Gastroesophageal sphincter (tissue), 4 donors: ENCODE results near the gene IL3. TPM values are rescaled to one million over a fixed set of nuclear protein-coding genes. Genes with fewer than 3 reads are reported as not detected.

ENCODE experiments used
- ATAC-seq: fragments of 150-250 bp; one replicate; pipeline ENCODE4 v1.9.1; 2016; ENCODE audit warnings: mild to moderate bottlenecking, moderate library complexity
- H3K27ac ChIP-seq, 4 donors: fragments of 200-600 bp; sonication (generic) in 3 of 4; 1 replicate in 3 of 4; 2 replicates in 1 of 4; pipeline ENCODE4 v1.5.1; 2016 to 2019
- H3K27me3 ChIP-seq: fragments of 200-600 bp; sonication (generic); one replicate; pipeline ENCODE4 v1.5.1; 2019
- H3K36me3 ChIP-seq, 2 donors: fragments of 200-600 bp; sonication (generic); one replicate each; pipeline ENCODE4 v1.5.1; 2019; ENCODE audit warnings: control low read depth in 1 of 2
- H3K4me1 ChIP-seq, 3 donors: fragments of 200-600 bp; sonication (generic); 1 replicate in 2 of 3; 2 replicates in 1 of 3; pipeline ENCODE4 v1.5.1; 2016 to 2019; ENCODE audit warnings: control low read depth in 2 of 3
- H3K4me3 ChIP-seq, 2 donors: fragments of 200-600 bp; sonication (generic); one replicate each; pipeline ENCODE4 v1.5.1; 2019; ENCODE audit warnings: mild to moderate bottlenecking in 1 of 2, moderate library complexity in 1 of 2
- H3K9me3 ChIP-seq, 3 donors: fragments of 200-600 bp; sonication (generic); one replicate each; pipeline ENCODE4 v1.5.1; 2017 to 2019; ENCODE audit warnings: control low read depth in 2 of 3
- EP300 ChIP-seq: sonication (generic); formaldehyde crosslinking; IDR thresholded peaks from one replicate; pipeline ENCODE4 v1.6.1; 2017; ENCODE audit warnings: antibody characterized with exemption, mild to moderate bottlenecking
- POLR2A ChIP-seq, 2 donors: fragments of 450-650 bp; IDR thresholded peaks; one replicate each; pipeline ENCODE4 v1.6.1; 2017; ENCODE audit warnings: antibody characterized with exemption in 2 of 2, mild to moderate bottlenecking in 2 of 2, moderate library complexity in 1 of 2
- POLR2AphosphoS5 ChIP-seq: sonication (generic); formaldehyde crosslinking; IDR thresholded peaks from one replicate; pipeline ENCODE4 v1.6.1; 2017; ENCODE audit warnings: antibody characterized with exemption
- WGBS, 2 donors: methylation state at CpG; one replicate each; pipeline ENCODE4 v1.1.5; 2018; ENCODE audit warnings: low coverage in 1 of 2; 5-methylcytosine and 5-hydroxymethylcytosine counted together
- total RNA-seq, 4 donors: library from RNA; depleted of rRNA; stranded (reverse); fragments of >200 nt; gene quantifications; one replicate each; pipeline ENCODE4 v1.1.0, GENCODE V29; 2016
- TF ChIP-seq, protein P1 (sequence below), 4 experiments: fragments of 200-600 bp in 2 of 4; fragments of 450-650 bp in 2 of 4; sonication (generic) in 1 of 4; IDR thresholded peaks; one replicate each; pipeline ENCODE4 v1.5.1; 2017 to 2019; ENCODE audit warnings: antibody characterized with exemption in 4 of 4, mild to moderate bottlenecking in 2 of 4, moderate library complexity in 2 of 4

The IL3 gene
- total RNA-seq, 4 donors from 2014 or later: not detected

DNA sequence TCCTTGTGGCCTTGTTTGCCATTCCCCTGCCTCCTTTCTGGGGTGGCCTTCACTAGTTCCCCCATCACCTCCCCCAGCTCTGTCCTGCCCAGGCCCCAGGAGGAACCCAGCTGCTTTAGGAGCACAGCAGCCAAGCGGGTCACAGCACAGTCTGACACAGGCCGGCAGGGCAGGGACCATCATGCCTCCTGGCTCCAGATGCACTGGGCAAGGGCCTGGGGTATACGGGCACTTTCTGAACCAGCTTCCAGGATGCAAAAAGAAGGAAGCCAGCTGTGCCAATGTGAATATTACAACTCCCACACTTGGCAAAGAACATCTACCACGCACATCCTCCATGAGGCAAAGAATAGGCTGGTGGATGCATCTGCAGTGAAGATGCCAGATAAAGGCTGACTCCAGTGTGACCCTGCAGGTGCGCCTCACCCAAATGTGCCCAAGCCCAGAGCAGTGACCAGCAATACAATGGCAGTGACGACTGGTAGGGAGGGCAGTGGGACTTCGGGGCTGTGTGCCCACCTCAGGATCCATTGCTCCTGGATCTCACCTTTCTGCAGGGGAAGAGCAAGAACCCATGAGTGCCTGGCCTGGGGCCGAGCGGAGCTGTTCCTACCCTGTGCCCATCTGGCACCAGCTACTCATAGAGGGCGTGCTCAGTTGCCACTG is 6.3 kb upstream of the IL3 start:
- Histone ChIP-seq H3K36me3 (no peaks in the 10 kb centered on the region), H3K27me3 (no peaks in the 10 kb centered on the region), H3K4me1 (no peaks in the 10 kb centered on the region), H3K9me3 (no peaks in the 10 kb centered on the region), H3K27ac (no peak overlapping the region), H3K4me3 (no peak overlapping the region)
- ATAC-seq: no peak
- TF ChIP-seq, protein P1, sequence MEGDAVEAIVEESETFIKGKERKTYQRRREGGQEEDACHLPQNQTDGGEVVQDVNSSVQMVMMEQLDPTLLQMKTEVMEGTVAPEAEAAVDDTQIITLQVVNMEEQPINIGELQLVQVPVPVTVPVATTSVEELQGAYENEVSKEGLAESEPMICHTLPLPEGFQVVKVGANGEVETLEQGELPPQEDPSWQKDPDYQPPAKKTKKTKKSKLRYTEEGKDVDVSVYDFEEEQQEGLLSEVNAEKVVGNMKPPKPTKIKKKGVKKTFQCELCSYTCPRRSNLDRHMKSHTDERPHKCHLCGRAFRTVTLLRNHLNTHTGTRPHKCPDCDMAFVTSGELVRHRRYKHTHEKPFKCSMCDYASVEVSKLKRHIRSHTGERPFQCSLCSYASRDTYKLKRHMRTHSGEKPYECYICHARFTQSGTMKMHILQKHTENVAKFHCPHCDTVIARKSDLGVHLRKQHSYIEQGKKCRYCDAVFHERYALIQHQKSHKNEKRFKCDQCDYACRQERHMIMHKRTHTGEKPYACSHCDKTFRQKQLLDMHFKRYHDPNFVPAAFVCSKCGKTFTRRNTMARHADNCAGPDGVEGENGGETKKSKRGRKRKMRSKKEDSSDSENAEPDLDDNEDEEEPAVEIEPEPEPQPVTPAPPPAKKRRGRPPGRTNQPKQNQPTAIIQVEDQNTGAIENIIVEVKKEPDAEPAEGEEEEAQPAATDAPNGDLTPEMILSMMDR (IDR thresholded peaks at IDR 0.05): no peak
- no peak for TF ChIP-seq POLR2A (IDR thresholded peaks at IDR 0.05)
- TF ChIP-seq EP300: no peak
- TF ChIP-seq POLR2AphosphoS5: no peak
- WGBS, 2 donors: 76 to 80% methylated on average over 1 to 3 of the region's 10 CpGs

DNA sequence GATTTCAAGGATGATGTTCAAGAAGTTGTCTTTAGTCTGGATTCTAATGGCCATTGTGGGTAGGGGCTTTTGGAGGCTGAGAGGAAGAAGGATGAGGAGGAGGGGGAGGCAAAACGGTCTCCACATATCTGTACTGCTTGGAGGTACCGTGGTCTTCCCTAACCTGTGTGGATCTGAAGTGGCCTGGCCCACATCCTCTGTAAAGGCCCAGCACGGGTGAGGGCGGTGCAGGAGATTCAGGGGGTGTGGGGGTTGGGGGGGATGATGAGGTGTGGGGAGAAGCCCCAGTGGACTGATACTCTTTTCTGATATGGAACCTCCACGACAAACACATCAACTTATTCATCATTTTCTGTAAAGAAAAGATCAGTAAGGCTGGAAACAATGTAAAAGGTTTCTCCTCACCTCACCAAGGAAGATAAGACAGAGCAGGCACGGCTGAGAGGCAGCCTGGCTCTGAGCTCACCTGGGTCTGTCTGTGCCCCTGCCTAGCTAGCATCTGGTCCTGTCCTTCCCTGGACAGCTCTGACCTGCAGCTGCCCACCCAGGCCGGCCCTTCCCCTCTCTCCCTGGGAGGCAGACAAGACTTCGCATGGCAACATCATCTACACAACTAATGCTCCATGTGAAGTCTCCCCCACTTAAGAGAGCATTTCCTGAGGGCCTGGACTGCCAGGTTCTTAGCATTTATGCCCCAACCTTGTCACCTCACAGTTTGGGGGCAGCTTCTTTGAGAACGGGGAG is 5.6 kb upstream of the IL3 start:
- no peaks in the 10 kb centered on the region for H3K36me3 ChIP-seq
- H3K4me1 ChIP-seq: no peaks in the 10 kb centered on the region
- no peaks in the 10 kb centered on the region for H3K27me3 ChIP-seq
- H3K9me3 ChIP-seq: no peaks in the 10 kb centered on the region
- no peak overlapping the region for H3K4me3 ChIP-seq
- TF ChIP-seq POLR2A (IDR thresholded peaks at IDR 0.05): no peak
- TF ChIP-seq, protein P1 (IDR thresholded peaks at IDR 0.05): no peak
- TF ChIP-seq POLR2AphosphoS5: no peak
- no peak for TF ChIP-seq EP300
- WGBS, 2 donors: 55 to 78% methylated on average over 2 of the region's 9 CpGs
- no peak overlapping the region for H3K27ac ChIP-seq
- ATAC-seq: no peak

DNA sequence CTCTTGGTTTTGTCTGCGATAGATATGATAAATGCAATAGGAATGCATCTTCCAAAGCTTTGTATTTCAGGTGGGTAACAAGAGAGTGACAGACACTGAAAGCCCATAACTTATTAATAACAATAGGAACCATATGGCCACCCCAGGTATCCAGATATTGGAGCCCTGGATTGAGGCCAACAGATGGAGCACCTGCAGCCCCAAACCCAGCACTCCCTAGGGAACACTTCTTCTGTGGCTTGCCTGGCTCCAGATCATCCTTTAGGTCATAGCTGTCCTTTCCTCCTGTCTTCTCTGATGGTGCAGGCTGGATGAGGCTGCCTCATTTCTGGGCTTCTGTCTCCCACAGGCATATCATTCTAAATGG is 5.0 kb upstream of the IL3 start:
- 100% methylated on average over 1 of the region's 1 CpG; no CpG with 5 or more reads in 1 of the 2 donors for WGBS, 2 donors
- Histone ChIP-seq H3K4me1 (no peaks in the 10 kb centered on the region), H3K27me3 (no peaks in the 10 kb centered on the region), H3K9me3 (no peaks in the 10 kb centered on the region), H3K27ac (no peak overlapping the region), H3K36me3 (no peaks in the 10 kb centered on the region), H3K4me3 (no peak overlapping the region)
- TF ChIP-seq POLR2AphosphoS5: no peak
- no peak for TF ChIP-seq EP300
- ATAC-seq: no peak

DNA sequence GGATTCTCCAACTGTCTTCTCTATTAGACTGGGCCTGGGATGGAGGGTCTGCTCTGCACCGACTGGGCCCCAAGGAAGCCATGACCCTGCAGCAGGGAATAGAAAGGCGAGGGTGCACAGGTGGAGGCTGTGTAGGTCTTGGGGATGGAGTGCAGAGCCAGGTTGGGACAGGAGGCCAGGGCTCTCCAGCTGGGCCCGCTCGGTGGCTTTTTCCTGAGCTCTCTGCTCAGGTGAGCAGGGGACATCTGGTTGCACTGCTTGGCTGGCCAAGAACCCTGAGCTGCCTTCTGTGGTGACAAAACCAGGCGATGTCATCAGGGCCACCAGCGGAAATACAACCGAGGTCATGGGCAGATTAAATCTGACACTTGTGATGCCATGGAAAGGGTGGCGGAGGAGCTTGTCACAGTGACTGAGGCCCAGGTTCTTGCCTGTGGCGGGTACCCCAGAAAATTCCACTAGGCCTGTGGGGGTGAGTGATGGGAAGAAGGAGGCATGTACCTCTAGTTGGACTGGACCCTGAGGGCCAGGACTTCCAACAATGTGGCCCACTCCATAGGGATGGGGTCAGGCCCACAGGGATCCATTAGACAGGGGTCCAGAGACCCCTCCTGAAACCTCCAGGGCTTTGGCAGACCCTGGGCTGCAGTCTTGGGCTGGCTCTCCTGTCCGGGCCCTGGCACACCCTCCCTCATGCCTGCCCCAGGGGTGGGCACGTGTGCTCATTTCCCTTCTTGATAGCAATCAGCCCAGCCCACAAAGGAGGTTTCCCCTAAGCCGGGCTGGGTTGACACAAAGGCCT is 4.4 kb upstream of the IL3 start:
- H3K9me3 ChIP-seq: no peaks in the 10 kb centered on the region
- no peak for TF ChIP-seq POLR2AphosphoS5
- H3K27ac ChIP-seq: no peak overlapping the region
- no peaks in the 10 kb centered on the region for H3K27me3 ChIP-seq
- no peaks in the 10 kb centered on the region for H3K36me3 ChIP-seq
- no peak overlapping the region for H3K4me3 ChIP-seq
- 40 to 100% methylated on average over 1 to 3 of the region's 12 CpGs for WGBS, 2 donors
- peak; percentile 15 for ATAC-seq
- H3K4me1 ChIP-seq: no peaks in the 10 kb centered on the region

DNA sequence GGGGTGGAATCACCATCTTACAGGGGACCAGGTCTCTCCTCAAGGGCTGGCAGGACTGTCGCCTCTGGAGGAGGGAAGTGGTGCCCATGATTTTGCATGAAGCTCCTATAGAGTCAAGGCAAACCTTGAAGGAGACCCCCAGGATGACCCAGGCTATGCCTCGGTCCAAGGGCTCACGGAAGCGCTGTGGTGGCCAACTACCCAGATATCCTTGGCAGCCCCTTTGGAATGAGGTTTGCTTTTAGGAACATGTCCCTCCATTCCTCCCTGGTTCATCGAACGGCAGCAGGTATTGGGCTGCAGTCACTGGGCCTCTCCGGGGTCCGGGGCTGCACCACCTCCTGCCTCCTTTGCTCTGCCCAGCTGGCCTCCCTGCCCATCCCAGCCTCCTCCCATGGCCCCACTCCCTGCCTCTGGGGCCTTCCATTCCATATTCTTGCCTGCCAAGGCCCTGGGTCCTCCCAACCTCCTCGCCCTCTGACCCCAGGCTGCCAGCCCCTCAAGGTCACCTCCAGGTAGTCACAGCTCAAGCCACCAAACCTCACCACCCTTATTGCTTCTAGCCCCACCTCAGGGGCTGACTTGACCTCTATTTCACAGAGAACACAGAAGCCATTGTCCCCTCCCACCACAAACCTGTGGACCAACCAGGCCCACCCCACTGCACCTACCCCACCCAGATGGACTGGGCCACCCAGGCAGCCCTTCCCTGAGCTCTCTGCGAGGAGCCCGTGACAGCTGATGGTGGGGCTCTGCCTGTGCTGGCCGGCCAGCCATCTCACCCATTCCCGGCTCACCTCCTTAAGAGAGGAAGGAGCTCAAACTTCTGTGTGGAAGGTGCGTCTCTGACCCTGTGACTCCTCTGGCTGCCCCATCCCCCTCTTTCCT is 3.6 kb upstream of the IL3 start:
- H3K27ac ChIP-seq: no peak overlapping the region
- H3K27me3 ChIP-seq: no peaks in the 10 kb centered on the region
- peak; percentile 14 for ATAC-seq
- 76 to 90% methylated on average over 3 to 10 of the region's 14 CpGs for WGBS, 2 donors
- TF ChIP-seq, protein P1 (IDR thresholded peaks at IDR 0.05): no peak
- TF ChIP-seq EP300 (no peak), POLR2A (IDR thresholded peaks at IDR 0.05) (no peak), POLR2AphosphoS5 (no peak)
- no peaks in the 10 kb centered on the region for H3K4me1 ChIP-seq
- H3K4me3 ChIP-seq: no peak overlapping the region
- no peaks in the 10 kb centered on the region for H3K36me3 ChIP-seq
- H3K9me3 ChIP-seq: no peaks in the 10 kb centered on the region
